Ovary (tissue), 3 donors: Measurements from ENCODE around the gene QPRT.

ENCODE experiments used
- EP300 ChIP-seq: sonication (generic); formaldehyde crosslinking; IDR thresholded peaks from one replicate; pipeline ENCODE4 v1.6.1; 2017; ENCODE audit warnings: antibody characterized with exemption
- POLR2A ChIP-seq: fragments of 450-650 bp; IDR thresholded peaks from one replicate; pipeline ENCODE4 v1.6.1; 2017; ENCODE audit warnings: antibody characterized with exemption, mild to moderate bottlenecking, moderate library complexity
- TF ChIP-seq, protein P1 (sequence below), 3 donors: fragments of 450-650 bp in 2 of 3; fragments of 200-600 bp in 1 of 3; IDR thresholded peaks; one replicate each; pipeline versions ENCODE4 v1.5.1 to v1.8.0; 2016 to 2022; ENCODE audit warnings: antibody characterized with exemption in 3 of 3, mild to moderate bottlenecking in 1 of 3
- donor health status: DM: no; HTN: no; CAD: no.

GRCh38 chr16:29736112-29736511 is 57.1 kb downstream of the QPRT start:
- TF ChIP-seq, protein P1, sequence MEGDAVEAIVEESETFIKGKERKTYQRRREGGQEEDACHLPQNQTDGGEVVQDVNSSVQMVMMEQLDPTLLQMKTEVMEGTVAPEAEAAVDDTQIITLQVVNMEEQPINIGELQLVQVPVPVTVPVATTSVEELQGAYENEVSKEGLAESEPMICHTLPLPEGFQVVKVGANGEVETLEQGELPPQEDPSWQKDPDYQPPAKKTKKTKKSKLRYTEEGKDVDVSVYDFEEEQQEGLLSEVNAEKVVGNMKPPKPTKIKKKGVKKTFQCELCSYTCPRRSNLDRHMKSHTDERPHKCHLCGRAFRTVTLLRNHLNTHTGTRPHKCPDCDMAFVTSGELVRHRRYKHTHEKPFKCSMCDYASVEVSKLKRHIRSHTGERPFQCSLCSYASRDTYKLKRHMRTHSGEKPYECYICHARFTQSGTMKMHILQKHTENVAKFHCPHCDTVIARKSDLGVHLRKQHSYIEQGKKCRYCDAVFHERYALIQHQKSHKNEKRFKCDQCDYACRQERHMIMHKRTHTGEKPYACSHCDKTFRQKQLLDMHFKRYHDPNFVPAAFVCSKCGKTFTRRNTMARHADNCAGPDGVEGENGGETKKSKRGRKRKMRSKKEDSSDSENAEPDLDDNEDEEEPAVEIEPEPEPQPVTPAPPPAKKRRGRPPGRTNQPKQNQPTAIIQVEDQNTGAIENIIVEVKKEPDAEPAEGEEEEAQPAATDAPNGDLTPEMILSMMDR (IDR thresholded peaks at IDR 0.05) = no peak
- no peak for TF ChIP-seq POLR2A
- TF ChIP-seq EP300 = no peak
